ENCODE results near the gene BMS1.

The BMS1 gene

DNA sequence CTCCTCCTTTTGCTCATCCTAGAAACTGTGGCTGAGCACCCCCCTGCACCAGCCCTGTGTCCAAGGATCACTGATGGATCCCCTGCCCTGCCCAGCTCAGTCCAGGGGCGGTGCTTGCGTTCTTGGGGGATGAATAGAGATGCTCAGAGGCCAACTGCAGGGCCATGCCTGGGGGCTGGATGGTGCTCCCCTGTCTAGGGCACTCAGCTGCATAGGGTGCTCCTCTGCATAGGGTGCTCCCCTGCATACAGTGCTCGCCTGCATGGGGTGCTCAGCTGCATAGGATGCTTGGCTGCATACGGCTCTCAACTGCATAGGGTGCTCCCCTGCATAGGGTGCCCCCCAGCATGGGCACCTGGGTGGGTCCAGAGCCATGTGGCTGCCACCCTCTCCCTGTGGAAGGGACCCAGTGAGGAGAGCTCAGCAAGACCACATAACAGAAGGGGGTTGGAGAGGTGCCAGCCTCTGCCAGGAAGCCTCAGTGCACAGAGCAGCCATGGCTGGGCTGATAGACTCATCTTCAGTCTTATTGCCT, 95.0 kb downstream of the BMS1 start:
- POLR2A ChIA-PET: no interaction called here

DNA sequence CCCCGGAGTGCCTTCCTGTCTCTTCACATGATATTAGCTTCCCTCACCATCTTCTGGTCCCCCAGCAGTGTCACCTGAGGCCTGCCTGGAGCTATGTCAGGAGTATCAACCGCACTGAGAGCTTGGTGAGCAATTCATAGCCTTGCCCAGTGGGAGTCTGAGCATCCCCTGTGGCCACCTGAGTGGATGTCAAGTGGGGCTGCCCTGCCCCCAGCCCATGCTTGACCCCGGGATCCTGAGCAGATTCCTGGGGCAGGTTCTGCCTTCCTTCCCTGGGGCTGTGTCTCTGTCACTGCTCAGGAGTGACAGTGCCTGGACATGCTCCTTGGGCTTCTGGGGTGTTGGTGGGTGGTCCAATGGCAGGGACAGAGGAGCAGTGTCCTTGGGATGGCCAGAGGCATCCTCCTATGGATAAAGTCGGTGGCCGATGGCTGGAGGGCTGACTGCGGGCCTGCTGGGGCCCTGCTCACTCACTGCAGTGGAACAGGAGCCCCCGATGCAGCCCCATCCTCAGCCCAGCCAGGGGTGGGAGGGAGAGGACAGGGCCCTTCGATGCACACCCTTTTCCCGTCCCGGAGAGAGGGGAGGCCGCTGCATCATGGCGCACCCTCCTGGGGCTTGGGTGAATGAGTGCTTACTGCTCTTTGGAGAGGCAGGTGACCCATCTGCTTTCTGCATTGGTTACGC, 95.7 kb downstream of the BMS1 start:
- POLR2A ChIA-PET: no interaction called here
- no peak for DNase-seq (ENCODE audit: extremely low spot score)
- CTCF ChIA-PET: no interaction called here
- TF ChIP-seq, protein P1, sequence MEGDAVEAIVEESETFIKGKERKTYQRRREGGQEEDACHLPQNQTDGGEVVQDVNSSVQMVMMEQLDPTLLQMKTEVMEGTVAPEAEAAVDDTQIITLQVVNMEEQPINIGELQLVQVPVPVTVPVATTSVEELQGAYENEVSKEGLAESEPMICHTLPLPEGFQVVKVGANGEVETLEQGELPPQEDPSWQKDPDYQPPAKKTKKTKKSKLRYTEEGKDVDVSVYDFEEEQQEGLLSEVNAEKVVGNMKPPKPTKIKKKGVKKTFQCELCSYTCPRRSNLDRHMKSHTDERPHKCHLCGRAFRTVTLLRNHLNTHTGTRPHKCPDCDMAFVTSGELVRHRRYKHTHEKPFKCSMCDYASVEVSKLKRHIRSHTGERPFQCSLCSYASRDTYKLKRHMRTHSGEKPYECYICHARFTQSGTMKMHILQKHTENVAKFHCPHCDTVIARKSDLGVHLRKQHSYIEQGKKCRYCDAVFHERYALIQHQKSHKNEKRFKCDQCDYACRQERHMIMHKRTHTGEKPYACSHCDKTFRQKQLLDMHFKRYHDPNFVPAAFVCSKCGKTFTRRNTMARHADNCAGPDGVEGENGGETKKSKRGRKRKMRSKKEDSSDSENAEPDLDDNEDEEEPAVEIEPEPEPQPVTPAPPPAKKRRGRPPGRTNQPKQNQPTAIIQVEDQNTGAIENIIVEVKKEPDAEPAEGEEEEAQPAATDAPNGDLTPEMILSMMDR (IDR thresholded peaks at IDR 0.05; ENCODE audit: control extremely low read depth, extremely low read depth, low read depth, missing control alignments): no peak

More for the DNA sequence above, 95.0 kb downstream of the BMS1 start:
- DNase-seq (ENCODE audit: extremely low spot score): no peak
- TF ChIP-seq, protein P1 (IDR thresholded peaks at IDR 0.05; ENCODE audit: control extremely low read depth, extremely low read depth, low read depth, missing control alignments): no peak
- CTCF ChIA-PET: no interaction called here

DNA sequence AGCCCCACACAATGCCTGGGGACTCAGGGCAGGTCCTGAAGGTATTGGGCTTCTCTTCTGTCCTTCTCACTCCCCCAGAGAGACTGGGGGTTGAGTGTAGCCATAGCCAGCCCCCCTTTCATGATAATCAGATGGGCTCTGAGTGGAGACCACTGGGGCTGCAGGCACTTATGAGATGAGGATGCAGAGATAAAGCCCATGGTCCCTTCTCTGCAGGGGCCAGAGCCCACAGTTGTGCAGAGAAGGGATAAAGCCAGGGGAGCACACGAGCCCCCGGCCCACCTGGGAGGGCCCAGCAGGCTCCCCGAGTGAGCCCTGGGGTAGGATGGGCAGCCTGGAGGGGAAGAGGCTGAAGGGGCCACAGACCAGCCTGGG, 96.2 kb downstream of the BMS1 start:
- ChIA-PET CTCF (no interaction called here), POLR2A (no interaction called here)
- DNase-seq (ENCODE audit: extremely low spot score): no peak
- TF ChIP-seq, protein P1 (IDR thresholded peaks at IDR 0.05; ENCODE audit: control extremely low read depth, extremely low read depth, low read depth, missing control alignments): no peak

DNA sequence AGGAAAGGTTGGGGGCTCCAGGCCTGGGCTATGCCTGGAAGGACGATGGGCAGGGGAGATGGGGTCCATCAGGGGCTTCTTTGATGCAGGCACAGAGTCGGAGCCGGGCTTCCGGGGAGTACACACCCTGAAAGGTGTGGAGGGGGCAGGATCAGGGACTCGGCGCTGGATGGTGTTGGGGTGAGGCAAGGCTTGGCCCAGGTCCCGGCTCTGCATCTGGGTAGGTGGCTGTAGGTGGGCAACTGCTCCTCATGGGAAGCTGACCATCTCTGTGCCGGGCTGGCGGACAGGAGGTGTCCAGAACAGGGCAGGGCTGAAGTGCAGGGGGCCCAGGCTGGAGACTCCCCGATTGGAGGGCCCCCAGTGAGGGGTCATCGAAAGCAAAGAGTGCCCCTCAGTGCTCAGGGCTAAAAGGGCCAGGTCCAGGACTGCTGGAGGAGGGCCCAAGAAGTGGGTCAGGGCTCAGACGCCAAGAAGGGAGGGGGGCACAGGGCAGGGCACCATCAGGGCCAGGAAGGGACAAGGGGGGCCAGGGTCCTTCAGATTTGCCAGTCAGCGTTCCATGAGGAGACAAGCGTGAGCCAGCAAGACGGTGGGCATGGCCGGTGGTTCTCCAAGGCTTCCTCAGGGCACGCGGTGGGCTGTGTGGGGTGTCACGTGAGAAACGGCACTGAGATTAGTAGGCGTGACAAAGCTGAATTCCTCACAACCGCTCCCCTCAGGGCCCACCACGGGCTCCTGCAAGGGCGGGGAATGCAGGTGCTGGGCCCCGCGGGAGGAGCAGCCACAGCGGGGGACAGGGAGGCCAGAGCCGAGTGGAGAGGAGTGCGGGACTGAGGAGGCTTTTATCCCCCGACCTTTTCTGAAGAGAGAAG, 97.0 kb downstream of the BMS1 start:
- ChIA-PET CTCF (no interaction called here), POLR2A (no interaction called here)
- no peak for DNase-seq (ENCODE audit: extremely low spot score)
- TF ChIP-seq, protein P1 (IDR thresholded peaks at IDR 0.05; ENCODE audit: control extremely low read depth, extremely low read depth, low read depth, missing control alignments): no peak

DNA sequence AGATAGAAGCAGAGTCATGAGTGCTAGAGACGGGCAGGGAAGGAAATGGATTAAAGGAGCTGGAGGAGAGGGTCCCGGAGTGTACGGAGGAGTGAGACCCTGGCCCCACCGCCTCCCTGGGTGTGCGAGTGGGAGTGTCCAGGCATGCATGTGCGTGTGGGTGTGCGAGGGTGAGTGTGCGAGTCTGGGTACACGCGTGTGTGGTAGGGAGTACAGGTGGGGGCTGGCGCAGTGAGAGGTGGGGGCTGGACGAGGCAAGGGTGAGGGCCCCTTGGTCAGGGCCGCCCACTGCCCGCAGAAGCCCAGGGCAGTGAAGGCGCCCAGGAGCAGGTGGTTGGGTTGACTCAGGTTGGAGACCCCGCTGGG, 97.6 kb downstream of the BMS1 start:
- TF ChIP-seq, protein P1 (IDR thresholded peaks at IDR 0.05; ENCODE audit: control extremely low read depth, extremely low read depth, low read depth, missing control alignments): no peak
- CTCF ChIA-PET: no interaction called here
- no peak for DNase-seq (ENCODE audit: extremely low spot score)
- POLR2A ChIA-PET: no interaction called here

DNA sequence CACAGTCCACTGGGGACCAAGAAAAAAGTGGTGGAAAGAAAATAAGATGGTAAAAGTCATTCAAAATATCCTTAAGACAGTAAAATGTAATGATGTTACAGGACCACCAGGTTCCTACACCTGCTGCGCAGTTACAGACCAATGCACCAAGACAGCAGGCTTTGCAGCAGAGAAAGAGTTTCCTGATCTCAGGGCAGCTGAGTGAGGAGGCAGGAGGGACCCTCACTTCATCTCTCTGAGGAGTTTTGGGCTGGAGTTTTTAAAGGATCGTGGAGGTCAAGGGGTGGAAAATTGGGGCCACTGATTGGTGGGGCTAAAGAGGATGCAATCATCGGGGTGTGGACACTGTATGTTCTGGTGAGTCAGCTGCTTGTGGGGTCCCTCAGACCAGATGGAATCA, 100.0 kb downstream of the BMS1 start:
- no peak for DNase-seq (ENCODE audit: extremely low spot score)
- TF ChIP-seq, protein P1 (IDR thresholded peaks at IDR 0.05; ENCODE audit: control extremely low read depth, extremely low read depth, low read depth, missing control alignments): no peak
- ChIA-PET CTCF (no interaction called here), POLR2A (no interaction called here)

Measured in GM10248 (cell line).